Left lobe of liver (tissue), 2 donors: ENCODE results near the gene ZNF821. TPM values are rescaled to one million over a fixed set of nuclear protein-coding genes. Genes with fewer than 3 reads are reported as not detected.
"Not testable (repeated sequence)": the region's sequence is repeated elsewhere in the genome, so short reads cannot be mapped to it uniquely, and the experiment has no call there.

Experiments used
- ATAC-seq: fragments of 200-7000 bp; cut with Tn5 transposase; one replicate; pipeline ENCODE4 v1.9.1; 2020; ENCODE audit warnings: mild to moderate bottlenecking, moderate library complexity
- DNase-seq: peaks from one replicate; pipeline ENCODE4 v3.0.0-alpha.2; 2020; ENCODE audit warnings: low spot score
- total RNA-seq: library from RNA; stranded (reverse); gene quantifications from one replicate; pipeline ENCODE4 v1.2.1, GENCODE V29; 2021
- donor health status: DM: no; HTN: no; CAD: no; lungs with moderate emphysema.
- donor health status: DM: no; HTN: yes; CAD: no.

The ZNF821 gene
- 2.4 TPM for total RNA-seq

DNA sequence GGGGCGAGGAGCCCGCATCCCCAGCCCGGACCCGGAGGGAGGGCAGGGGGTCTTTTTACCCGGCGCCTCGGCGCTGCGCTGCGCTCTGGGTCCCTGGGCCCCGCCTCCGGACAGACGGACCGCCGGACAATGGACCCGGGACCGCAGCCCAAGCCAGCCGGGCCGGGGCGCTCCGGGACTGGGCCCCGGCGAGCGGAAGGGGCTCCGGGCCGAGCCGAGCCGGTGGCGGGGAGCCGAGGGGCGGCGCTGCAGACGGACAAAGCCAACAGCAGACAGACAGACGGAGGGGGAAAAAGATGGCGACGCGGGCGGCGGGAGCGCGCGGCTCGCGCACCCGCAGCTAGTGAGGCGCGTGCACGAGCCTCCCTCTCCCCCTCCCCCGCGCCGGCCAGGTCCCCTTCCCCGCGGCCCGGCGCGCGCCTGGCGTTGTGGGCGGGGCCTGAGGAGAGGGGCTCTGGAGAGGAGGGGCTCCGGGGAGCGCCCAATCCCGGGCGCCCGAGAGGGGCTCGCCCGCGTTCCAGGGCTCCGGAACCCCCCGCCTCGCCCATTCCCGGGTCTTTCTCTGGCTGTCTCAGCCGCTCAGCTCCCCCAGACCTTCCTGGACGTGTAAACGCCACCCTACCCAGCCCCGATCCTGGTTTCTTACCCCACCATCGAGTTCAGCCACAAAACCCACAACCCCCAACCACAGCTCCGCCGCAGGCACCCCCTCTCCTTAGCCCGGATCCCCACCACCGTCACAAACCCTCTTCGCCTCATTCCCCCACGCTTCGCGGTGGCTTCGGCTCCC, at the start of gene ZNF821:
ZNF821 (minus strand) TSS at position 334 of the 790 bp plus-strand sequence. CDS start 4,236 bp downstream, outside the sequence.
- DNase-seq: peak; percentile 75
- peak; percentile 91 for ATAC-seq

- no peak for ATAC-seq
Observed at GRCh38 chr16:71933017-71933416, 49.0 kb upstream of the ZNF821 start.

GRCh38 chr16:71931599-71931998, 47.6 kb upstream of the ZNF821 start:
- no peak for ATAC-seq
- no peak for DNase-seq

More at GRCh38 chr16:71933017-71933416, 49.0 kb upstream of the ZNF821 start:
- DNase-seq: no peak

DNA sequence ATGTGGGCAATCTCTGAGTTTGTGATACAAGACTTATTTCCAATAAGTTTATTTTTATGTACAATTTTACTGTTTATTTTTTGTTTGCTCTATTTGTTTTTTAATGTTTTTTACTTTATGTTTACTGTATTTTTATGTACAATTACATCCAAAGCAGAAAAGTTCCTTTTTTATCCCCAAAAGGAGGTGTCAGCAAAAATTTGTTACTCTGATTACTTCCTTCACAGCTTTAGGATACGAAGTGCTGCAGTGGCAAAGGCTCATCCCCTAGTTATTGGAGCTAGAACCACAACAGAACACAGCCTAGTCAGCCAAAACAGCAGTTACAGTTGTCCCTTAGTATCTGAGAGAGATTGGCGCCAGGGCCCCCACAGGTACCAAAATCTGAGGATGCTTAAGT, 47.0 kb upstream of the ZNF821 start:
- DNase-seq (no peak), ATAC-seq (no peak)

DNA sequence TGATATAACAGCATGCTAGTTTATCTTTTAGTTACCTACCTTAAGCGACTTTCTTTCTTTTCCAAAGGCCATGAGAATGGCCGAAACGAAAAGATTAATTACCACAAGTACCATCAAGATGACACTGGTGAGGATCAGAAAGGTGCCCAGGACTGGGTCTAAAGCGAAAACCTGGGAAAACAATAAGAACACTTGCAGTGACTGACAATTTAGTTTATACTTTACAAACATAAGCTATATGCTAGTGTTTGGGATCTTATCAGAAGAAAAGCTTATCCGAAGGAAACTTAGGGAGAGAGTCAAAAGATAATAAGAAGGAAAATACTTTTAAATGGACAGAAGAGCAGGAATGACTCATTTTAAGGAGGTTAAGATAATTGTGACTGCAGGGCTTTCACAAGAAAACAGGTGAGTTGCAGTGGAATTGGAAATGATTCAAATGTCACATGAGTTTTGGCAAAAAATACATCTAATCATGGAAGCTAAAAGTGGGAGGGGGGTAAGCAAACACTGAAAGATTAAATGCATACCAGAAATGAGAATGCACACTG, 46.1 kb upstream of the ZNF821 start:
- DNase-seq (no peak), ATAC-seq (no peak)

DNA sequence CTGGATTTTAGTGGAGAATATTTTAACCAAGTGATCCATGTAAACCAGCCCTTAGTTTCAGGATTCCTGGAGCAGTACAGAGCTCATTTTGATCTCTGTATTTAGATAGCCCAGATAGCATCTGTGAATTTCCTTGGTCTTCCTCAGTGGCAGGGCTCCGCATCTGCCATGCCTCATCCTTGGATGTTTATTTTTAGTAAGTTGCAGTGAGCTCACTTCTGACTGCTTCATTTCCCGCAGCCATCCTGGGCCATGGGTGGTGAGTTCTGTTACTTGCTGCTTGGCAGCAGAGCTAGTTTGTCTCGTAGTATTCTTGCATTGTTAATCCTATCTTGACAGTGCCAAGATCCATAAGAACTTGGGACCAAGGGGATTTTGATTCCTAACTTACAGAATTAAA, 45.1 kb upstream of the ZNF821 start:
- no peak for ATAC-seq
- DNase-seq: no peak

GRCh38 chr16:71927787-71928186, 43.8 kb upstream of the ZNF821 start:
- DNase-seq (no peak), ATAC-seq (peak; percentile 26)

DNA sequence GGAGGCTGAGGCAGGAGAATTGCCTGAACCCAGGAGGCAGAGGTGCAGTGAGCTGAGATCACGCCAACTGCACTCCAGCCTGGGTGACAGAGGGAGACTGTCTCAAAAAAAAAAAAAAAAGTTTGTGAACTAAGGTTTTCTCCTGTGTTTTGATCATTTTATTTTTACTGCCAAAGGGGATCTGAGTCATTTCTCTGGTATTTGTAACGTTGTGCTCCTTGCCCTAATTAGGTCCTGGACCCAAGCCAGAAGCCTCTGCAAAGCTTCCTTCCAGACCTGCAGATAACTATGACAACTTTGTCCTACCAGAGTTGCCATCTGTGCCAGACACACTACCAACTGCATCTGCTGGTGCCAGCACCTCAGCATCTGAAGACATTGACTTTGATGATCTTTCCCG, 43.4 kb upstream of the ZNF821 start:
- DNase-seq: no peak
- peak; percentile 26 for ATAC-seq

DNA sequence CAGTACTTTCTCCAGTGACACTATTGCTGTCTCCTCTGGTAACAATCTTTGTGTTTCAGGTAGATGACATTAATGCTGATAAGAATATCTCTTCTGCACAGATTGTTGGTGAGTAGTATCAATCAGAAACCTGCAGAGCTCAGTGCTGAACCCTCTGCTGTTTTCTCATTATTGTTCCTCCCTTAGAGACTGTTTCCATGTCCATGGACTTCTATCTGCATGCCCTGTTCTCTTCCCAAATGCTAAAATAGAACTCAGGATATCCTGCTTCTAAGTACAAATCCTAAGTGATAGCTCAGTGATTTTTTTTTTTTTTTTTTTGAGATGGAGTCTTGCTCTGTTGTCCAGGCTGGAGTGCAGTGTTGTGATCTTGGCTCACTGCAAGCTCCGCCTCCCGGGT, 40.7 kb upstream of the ZNF821 start:
- DNase-seq: no peak
- peak; percentile 41 for ATAC-seq

- no peak for DNase-seq
- no peak for ATAC-seq
Observed at GRCh38 chr16:71923941-71924690, 40.1 kb upstream of the ZNF821 start.

DNA sequence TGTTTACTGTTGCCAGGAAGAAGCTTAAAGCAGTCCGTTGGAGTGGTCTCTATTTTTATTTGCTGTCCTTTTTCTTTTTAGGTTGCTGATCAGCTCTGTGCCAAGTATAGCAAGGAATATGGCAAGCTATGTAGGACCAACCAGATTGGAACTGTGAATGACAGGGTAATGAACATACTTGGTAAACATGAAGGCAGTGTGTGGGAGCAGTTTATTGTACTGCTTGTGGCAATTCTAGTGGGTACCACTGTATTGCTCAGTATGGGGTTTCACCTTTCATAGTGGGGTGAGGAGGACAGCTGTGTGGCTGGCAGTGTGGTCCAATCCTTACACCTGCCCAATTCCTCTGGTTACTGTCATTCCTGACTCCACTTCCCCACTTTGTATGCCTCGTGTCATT, 36.7 kb upstream of the ZNF821 start:
- DNase-seq (no peak), ATAC-seq (no peak)

- DNase-seq (no peak), ATAC-seq (peak; percentile 53)
Observed at GRCh38 chr16:71919035-71919434, 35.1 kb upstream of the ZNF821 start.

GRCh38 chr16:71917900-71918299, 33.9 kb upstream of the ZNF821 start:
- DNase-seq: no peak
- no peak for ATAC-seq

- DNase-seq: no peak
- no peak for ATAC-seq
Observed at GRCh38 chr16:71916397-71916920, 32.5 kb upstream of the ZNF821 start.

- no peak for ATAC-seq
Observed at GRCh38 chr16:71915350-71915749, 31.4 kb upstream of the ZNF821 start.

GRCh38 chr16:71914802-71915201, 30.8 kb upstream of the ZNF821 start:
- ATAC-seq: peak; percentile 21
- no peak for DNase-seq

More at GRCh38 chr16:71915350-71915749, 31.4 kb upstream of the ZNF821 start:
- DNase-seq: no peak

DNA sequence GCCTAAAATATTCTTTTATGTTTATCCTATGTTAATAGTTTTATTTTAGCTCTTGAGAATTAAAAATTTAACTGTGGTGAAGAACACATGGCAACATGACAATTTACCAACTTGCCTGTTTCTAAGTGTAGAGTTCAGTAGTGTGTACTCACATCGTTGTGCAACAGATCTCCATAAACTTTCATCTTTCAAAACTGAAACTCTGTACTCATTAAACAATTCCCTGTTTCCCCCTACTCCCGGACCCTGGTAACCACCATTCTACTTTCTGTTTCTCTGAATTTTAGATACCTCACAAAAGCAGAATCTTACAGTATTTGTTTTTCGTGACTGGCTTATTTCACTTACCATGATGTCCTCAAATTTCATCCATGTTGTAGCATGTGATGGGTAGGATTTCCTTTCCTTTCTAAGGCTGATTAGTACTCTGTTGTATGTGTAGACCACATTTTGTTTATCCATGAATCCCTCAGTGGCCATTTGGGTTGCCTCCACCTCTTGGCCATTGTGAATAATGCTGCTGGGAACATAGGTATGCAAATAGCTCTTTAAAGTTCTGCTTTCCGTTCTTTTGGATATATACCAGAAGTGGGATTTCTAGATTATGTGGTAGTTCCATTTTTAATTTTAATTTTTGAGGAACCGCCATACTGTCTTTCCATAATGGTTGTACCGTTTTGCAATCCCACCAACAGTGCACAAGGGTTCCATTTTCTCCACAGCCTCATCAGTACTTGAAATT, 28.7 kb upstream of the ZNF821 start:
- no peak for DNase-seq
- peak; percentile 72 for ATAC-seq

DNA sequence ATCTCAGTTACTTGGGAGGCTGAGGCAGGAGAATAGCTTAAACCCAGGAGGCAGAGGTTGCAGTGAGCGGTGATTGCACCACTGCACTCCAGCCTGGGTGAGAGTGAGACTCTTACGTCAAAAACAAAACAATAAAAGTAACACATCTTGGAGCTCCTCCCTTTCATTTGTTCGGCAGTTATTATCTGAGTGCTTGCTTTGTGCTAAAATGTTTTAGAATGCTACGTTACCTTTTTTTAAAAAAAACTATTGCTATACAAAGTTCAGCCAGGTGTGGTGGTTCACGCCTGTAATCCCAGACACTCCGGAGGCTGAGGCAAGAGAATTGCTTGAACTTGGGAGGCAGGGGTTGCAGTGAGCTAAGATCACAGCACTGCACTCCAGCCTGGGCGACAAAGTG, 27.1 kb upstream of the ZNF821 start:
- no peak for DNase-seq
- ATAC-seq: peak; percentile 10

GRCh38 chr16:71905765-71906164, 21.8 kb upstream of the ZNF821 start:
- not testable (repeated sequence) for ATAC-seq, DNase-seq

DNA sequence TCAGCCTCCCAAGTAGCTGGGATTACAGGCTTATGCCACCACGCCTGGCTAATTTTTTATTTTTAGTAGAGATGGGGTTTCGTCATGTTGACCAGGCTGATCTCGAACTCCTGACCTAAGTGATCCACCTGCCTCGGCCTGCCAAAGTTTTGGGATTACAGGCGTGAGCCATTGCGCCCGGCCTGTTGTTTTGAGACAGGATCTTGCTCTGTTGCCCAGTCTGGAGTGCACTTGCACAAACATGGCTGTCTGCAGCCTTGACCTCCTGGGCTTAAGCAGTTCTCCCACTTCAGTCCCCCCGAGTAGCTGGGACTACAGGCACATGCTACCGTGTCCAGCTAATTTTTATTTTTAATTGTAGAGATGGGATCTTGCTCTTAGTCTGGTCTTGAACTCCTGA, 20.3 kb upstream of the ZNF821 start:
- ATAC-seq: no peak

DNA sequence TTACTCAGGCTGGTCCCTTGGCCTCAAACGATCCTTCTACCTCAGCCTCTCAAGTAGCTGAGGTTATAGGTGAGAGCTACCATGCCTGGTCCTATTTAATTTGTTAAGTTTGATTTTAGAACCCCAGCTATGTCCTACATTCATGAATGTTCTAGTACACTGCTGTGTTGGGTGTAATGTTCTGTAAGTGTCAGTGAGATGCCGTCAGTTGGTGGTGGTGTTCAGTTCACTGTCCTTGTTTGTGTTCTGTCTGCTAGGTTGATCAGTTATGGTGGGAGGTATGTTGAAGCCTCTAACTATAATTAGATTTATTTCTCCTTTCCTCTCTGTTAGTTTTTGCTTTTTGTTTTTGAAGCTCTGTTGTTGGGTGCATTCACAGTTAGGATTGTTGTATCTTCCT, 19.6 kb upstream of the ZNF821 start:
- ATAC-seq (no peak), DNase-seq (no peak)

More for the DNA sequence above, 20.3 kb upstream of the ZNF821 start:
- no peak for DNase-seq
